ENCODE measurements around the gene CNTNAP3. TPM values are rescaled to one million over a fixed set of nuclear protein-coding genes. Genes with fewer than 3 reads are reported as not detected.
"Not testable (repeated sequence)": the region's sequence is repeated elsewhere in the genome, so short reads cannot be mapped to it uniquely, and the experiment has no call there.

The CNTNAP3 gene
- total RNA-seq = 9.4 TPM

GRCh38 chr9:39287980-39288379 lies at the start of gene CNTNAP3:
Gene CNTNAP3, minus strand, starts transcription at chr9:39288167. Its CDS starts 103 bp downstream, at chr9:39288064.
- not testable (repeated sequence) for DNase-seq (ENCODE audit: low spot score)

GRCh38 chr9:39279995-39280394 lies 8.0 kb downstream of the CNTNAP3 start:
- DNase-seq (ENCODE audit: low spot score) = not testable (repeated sequence)

GRCh38 chr9:39242513-39242912 lies 45.5 kb downstream of the CNTNAP3 start:
- not testable (repeated sequence) for DNase-seq (ENCODE audit: low spot score)

- DNase-seq (ENCODE audit: low spot score) = not testable (repeated sequence)
These were observed 55.6 kb downstream of the CNTNAP3 start for GRCh38 chr9:39232130-39232991.

GRCh38 chr9:39215976-39216375 lies 72.0 kb downstream of the CNTNAP3 start:
- DNase-seq (ENCODE audit: low spot score) = not testable (repeated sequence)

GRCh38 chr9:39209773-39210172 lies 78.2 kb downstream of the CNTNAP3 start:
- DNase-seq (ENCODE audit: low spot score) = not testable (repeated sequence)

DNA sequence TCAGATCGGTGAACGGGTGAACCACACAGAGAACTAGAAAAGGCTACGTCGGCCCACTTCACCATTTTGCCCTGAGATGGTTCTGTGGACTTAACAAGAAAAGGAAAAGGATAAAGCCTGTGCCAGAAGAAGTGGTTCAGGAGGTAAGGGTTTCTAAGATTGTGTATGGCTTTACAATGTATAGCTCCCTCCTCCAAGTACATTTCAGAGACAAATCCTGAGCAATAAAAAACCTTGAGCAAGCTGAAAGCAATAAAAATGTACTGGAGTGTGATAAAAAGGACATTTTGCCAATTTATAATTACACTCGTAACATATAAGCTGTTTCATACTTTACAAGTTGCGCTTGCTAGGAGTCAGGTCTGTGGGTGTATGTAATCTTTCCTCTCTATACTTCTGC lies 81.3 kb downstream of the CNTNAP3 start:
- DNase-seq (ENCODE audit: low spot score) = not testable (repeated sequence)

DNA sequence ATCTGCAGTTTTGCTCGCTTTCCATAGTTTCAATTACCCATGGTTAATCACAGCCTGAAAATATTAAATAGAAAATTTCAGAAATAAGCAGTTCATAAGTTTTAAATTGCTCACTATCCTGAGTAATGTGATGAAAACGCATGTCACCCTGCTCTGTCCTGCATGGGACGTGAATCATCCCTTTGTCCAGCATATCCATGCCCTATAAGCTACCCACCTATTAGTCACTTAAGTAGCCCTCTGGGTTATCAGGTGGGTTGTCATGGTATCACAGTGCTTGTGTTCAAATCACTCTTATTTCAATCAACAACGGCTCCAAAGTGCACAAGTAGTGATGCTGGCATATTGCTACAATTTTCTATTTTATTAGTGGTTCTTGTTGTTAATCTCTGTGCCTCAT lies 82.1 kb downstream of the CNTNAP3 start:
- not testable (repeated sequence) for DNase-seq (ENCODE audit: low spot score)

GRCh38 chr9:39200412-39200811 lies 87.6 kb downstream of the CNTNAP3 start:
- DNase-seq (ENCODE audit: low spot score) = not testable (repeated sequence)

GRCh38 chr9:39198000-39198709 lies 89.8 kb downstream of the CNTNAP3 start:
- DNase-seq (ENCODE audit: low spot score) = not testable (repeated sequence)

- not testable (repeated sequence) for DNase-seq (ENCODE audit: low spot score)
These were observed 116.6 kb downstream of the CNTNAP3 start for GRCh38 chr9:39171370-39171769.

DNA sequence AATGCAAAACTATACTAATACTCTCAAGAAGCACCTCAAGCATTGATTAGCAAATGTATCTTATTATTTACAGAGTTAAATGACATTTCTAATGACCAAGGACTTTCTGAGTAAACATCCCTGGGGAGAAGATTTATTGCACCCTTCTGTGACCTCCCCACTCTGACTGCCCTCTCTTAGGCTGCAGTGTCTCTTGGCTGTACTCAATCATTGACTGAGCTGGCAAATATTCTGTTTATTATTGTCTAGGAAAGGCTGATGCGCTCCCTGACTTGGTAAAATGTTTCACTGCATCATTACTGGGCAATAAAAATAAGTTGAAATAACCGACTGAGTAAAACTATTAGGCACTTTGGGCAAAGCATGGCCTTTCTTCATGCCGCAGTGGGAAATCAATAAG lies 130.3 kb downstream of the CNTNAP3 start:
- DNase-seq (ENCODE audit: low spot score) = not testable (repeated sequence)

DNA sequence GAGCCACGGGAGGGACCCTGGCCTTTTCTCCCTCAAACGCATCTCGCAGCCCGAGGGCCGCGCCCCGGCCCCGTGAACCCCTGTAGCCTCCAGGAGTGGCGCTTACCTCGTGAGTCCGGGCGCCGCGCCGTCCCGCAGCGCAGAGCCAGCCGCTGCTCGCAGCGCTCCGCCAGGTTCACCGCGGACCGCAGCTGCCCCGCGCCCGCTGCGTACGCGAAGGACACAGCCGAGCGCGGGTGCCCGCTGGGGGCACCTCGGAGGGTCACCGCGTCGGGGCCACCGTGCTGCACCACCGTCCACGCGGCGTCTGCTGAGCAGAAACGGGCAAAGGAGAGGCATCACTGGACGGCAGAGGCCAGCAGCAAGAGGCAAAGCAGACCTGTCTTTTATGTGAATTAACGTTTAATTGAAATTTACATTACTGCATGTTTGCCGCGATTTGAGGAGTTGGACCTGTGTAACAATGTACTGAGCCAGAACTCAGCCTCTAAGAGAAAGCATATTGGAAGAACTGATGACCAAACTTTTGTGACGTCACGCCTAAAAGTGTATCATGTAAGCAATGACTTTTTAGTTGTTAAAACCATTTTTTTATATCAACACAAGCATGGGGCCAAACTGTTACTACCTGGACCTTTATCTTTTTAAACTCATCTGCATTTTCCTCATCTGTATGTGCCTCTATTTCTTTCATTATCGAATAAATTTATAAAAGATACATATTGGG lies 155.0 kb downstream of the CNTNAP3 start:
- not testable (repeated sequence) for DNase-seq (ENCODE audit: low spot score)

DNA sequence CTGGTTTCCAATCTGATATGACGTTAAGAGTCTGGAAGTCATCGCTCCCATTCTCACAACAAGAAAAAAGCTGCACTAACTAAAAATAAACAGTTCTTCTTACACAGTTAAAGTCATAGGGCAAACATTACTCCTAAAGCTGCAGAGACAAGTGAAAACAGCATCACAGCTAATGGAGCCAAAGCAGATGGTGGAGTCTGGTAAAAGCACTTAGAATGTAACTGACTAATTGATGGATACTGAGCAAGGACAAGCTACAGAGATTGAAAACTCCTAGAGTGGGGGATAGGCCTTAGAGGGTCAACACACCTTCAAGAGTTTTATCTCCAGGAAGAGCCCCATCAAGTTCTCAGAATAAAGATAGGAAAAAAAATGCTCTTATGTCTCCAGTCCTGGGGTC lies 166.6 kb downstream of the CNTNAP3 start:
- not testable (repeated sequence) for DNase-seq (ENCODE audit: low spot score)

DNA sequence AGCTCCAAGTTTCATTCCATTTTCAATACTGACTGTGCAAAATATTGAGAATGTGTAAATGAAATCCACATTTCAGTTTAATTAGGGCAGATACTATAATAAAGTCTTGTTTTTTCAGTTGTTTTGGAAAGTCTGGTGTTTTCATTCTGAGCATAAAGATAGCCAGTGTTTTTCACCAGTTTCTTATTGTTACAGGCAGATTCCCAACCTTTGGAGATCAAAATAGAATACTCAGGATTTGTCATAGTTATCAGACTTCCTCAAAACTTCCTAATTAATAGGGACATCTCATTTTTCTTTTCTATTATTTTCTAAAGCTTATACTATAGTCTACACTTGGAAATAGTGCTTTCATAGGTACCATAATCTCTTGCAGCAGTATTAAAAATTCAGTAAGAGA lies 176.2 kb downstream of the CNTNAP3 start:
- DNase-seq (ENCODE audit: low spot score) = not testable (repeated sequence)

- no peak for DNase-seq (ENCODE audit: low spot score)
These were observed 179.8 kb downstream of the CNTNAP3 start for GRCh38 chr9:39108145-39108544.

DNA sequence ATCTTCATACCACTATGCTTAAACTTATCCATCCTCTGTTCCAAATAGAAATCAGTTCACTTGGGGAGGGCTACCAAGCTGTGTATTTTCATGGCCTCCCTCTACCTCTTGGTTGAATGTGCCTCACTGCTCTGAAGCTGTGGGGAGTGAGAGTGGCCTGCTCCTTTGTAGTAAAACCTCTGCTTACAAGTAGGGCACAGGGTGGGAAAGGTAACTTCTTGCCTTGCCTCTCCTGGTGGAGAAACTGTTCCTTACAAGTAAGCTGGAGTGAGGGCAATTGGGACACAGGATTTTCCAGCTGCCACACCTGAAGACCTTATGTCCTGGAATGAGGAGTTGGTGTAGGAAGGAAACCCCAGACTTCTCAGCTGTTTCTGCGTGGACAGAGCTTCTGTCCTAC lies 190.8 kb downstream of the CNTNAP3 start:
- not testable (repeated sequence) for DNase-seq (ENCODE audit: low spot score)

DNA sequence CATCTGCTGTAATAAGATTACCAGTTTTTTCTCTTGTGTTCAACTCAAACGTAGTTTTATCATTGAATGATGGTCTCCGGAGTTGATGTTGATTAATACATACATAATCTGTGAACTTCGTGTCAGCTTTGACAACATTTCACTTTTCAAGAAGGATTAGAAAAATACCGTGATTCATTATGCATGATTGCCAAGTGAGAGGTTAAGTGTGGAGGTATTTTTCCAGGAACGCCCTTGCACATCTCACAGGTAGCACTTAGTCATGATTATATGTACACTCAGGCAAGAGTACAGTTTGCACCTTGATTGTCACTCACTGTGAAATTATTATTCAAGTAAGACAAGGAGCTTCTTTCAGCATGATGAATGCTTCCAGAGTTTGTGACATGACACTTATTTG lies 202.7 kb downstream of the CNTNAP3 start:
- DNase-seq (ENCODE audit: low spot score) = not testable (repeated sequence)

DNA sequence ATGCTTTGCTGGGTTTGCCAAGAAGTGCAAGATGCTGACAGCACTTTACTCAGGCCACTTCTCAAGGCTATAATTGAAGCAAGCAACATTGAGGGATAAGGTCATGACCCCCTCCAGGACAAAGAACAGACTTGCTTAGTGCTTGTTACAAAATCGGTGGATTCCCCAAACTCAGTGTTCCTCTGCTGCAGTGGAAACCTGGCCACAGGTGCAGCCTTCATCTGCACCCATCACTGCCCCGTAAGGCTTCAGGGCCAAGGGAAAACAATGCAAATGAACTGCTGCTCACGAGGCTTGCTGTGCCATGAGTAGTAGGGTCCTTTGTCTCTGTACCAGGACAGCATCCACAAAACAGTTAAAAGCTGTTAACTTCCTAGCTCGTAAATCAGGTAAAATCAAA lies 205.4 kb downstream of the CNTNAP3 start:
- DNase-seq (ENCODE audit: low spot score) = not testable (repeated sequence)

DNA sequence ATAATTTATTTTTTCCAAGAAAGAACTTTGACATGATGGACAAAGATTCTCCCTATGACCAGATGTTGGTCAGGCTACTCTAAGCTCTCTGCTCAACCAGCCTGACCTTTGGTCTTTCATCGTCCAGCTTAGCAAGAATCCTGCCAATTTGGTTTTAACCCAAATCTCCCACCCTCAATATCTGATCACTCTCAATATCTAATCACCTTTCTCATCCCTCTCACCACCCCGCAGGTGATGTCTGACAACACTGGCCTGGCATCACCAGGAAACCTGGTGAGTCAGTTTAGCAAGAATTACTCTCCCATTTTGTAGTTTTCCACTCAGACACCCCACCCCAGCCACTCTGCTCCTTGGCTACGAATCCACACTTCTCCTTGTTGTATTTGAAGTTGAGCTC lies 207.9 kb downstream of the CNTNAP3 start:
- DNase-seq (ENCODE audit: low spot score) = not testable (repeated sequence)

DNA sequence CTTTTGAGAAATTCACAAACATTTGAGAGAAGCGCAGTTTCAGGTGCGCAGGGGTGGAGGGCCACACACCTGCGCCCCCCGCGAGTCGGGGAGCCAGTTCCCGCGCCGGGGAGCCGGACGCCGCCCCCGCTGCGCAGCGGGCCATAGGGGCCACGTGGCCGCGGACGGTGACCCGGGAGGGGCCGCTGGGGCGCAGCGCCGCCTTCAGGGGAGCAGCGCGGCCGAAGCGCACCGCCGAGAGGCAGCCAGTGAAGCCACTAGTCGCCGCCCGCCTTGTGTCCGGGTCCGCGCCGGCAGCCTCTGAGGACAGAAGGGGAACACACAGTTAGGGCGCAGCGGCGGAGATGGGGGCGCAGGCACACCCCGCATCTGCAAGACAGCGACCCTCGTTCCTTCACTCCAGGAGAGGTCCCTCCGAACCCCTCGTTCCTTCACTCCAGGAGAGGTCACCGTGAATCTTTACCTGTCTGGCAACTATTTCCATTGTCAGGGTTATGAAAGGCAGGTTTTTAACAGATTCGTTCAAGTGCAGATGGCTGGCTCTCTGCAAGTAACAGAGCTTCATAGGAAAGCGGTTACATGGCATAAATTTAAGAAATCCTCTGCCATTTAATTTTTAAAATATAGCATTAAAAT lies 209.2 kb downstream of the CNTNAP3 start:
- not testable (repeated sequence) for DNase-seq (ENCODE audit: low spot score)

All from ureter (tissue), 1 donor.